CD8-positive, alpha-beta memory T cell (primary cell): ENCODE data around the gene RPS10. TPM values are rescaled to one million over a fixed set of nuclear protein-coding genes. Genes with fewer than 3 reads are reported as not detected.
"Not testable (repeated sequence)": the region's sequence is repeated elsewhere in the genome, so short reads cannot be mapped to it uniquely, and the experiment has no call there.

Source experiments
- CTCF ChIA-PET: fragments of 350-600 bp; sonication (Branson Sonifier 250); formaldehyde crosslinking; loops from one replicate; lab custom pipeline; 2021; ENCODE audit warnings: antibody characterized with exemption; lab: Charles Lee
- POLR2A ChIA-PET: fragments of 350-600 bp; sonication (Branson Sonifier 250); formaldehyde crosslinking; loops from one replicate; lab custom pipeline; 2021; ENCODE audit warnings: antibody characterized with exemption; lab: Charles Lee
- DNase-seq, 5 donors: peaks; one replicate each; pipeline versions ENCODE4 v3.0.0 to v3.0.0-alpha.2; 2020 to 2022; ENCODE audit warnings: mixed read lengths in 1 of 5
- H3K27ac ChIP-seq: one replicate; pipeline ENCODE4 v1.7.0; 2013; ENCODE audit warnings: low read depth, mild to moderate bottlenecking, low read length, moderate library complexity
- H3K27me3 ChIP-seq: 2 replicates; pipeline ENCODE4 v1.7.0; 2013; ENCODE audit warnings: low read length, mild to moderate bottlenecking; ENCODE audit not compliant: insufficient read depth, poor library complexity, severe bottlenecking
- H3K36me3 ChIP-seq: 2 replicates; pipeline ENCODE4 v1.7.0; 2013; ENCODE audit warnings: mild to moderate bottlenecking, low read length, moderate library complexity; ENCODE audit not compliant: insufficient read depth
- H3K4me1 ChIP-seq: 2 replicates; pipeline ENCODE4 v1.7.0; 2013; ENCODE audit warnings: mild to moderate bottlenecking, low read length, moderate library complexity; ENCODE audit not compliant: insufficient read depth
- H3K4me3 ChIP-seq: 2 replicates; pipeline ENCODE4 v1.7.0; 2013; ENCODE audit warnings: mild to moderate bottlenecking, low read length
- H3K9me3 ChIP-seq: 2 replicates; pipeline ENCODE4 v1.7.0; 2013; ENCODE audit warnings: mild to moderate bottlenecking, low read length
- H3K27ac Mint-ChIP-seq, 8 donors: one replicate each; pipeline ENCODE4 v1.8.0; 2020 to 2021; ENCODE audit warnings: mixed read lengths in 8 of 8, mild to moderate bottlenecking in 6 of 8, inconsistent platforms in 3 of 8, moderate library complexity in 3 of 8
- H3K27me3 Mint-ChIP-seq, 2 donors: one replicate each; pipeline ENCODE4 v1.8.0; 2020 to 2021; ENCODE audit warnings: mixed read lengths in 2 of 2, mild to moderate bottlenecking in 1 of 2, moderate library complexity in 1 of 2
- H3K36me3 Mint-ChIP-seq, 3 donors: one replicate each; pipeline ENCODE4 v1.8.0; 2020 to 2021; ENCODE audit warnings: mixed read lengths in 3 of 3, inconsistent platforms in 1 of 3, mild to moderate bottlenecking in 1 of 3
- H3K4me1 Mint-ChIP-seq, 3 donors: one replicate each; pipeline ENCODE4 v1.8.0; 2020 to 2021; ENCODE audit warnings: mixed read lengths in 3 of 3, inconsistent platforms in 1 of 3, mild to moderate bottlenecking in 1 of 3
- H3K4me3 Mint-ChIP-seq, 7 donors: one replicate each; pipeline ENCODE4 v1.8.0; 2020 to 2021; ENCODE audit warnings: mixed read lengths in 7 of 7, mild to moderate bottlenecking in 6 of 7, moderate library complexity in 4 of 7, inconsistent platforms in 2 of 7
- H3K9me3 Mint-ChIP-seq, 5 donors: one replicate each; pipeline ENCODE4 v1.8.0; 2020 to 2022; ENCODE audit warnings: mixed read lengths in 5 of 5, mild to moderate bottlenecking in 3 of 5, moderate library complexity in 2 of 5, inconsistent platforms in 1 of 5
- polyA plus RNA-seq: library from polyadenylated mRNA; unstranded; fragments of 300-500 nt; fragmentation: Illumina TruSeq; gene quantifications from one replicate; pipeline ENCODE4 v1.2.3, GENCODE V29; 2021
- total RNA-seq, 2 experiments: library from RNA; stranded (reverse); gene quantifications; one replicate each; pipeline ENCODE4 v1.2.3, GENCODE V29; 2021

Gene RPS10
- total and polyA plus RNA-seq, 3 experiments from 2014 or later = 1,462 to 2,032 (median 1,999) TPM

DNA sequence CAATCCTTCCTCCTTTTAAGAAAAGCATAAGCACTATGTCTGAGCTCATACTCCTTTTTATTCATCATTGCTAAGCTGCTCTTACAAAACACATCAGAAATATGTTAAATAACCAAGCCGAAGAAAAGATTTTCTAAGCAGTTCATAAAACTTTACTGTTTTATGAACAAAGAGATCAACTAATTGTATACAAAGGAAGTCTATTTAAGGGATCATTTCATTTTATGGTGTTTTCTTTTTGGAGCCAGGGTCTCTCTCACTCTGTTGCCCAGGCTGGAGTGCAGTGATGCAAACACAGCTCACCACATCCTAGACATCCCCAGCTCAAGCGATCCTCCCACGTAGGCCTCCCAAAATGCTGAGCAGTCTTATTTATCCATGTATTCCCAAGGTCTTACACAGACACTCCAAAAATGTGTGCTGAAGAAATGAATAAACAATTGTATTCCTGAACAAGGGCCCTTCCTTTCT, 42.7 kb downstream of the RPS10 start:
- no peak for DNase-seq
- ChIA-PET POLR2A (no interaction called here), CTCF (no interaction called here)
- Mint-ChIP-seq H3K4me1 (peaks cover 23 to 51% (median 48%) of the 10 kb centered on the region in 3 donors), H3K4me3 (no peak overlapping the region), H3K36me3 (peaks cover 0 to 8% (median 5%) of the 10 kb centered on the region in 3 donors), H3K9me3 (no peaks in the 10 kb centered on the region), H3K27me3 (no peaks in the 10 kb centered on the region), H3K27ac (peak overlapping the region in 1 of 8 donors; percentile 48)
- Histone ChIP-seq H3K36me3 (no peaks in the 10 kb centered on the region), H3K4me1 (peaks cover 4% of the 10 kb centered on the region), H3K4me3 (no peak overlapping the region), H3K27me3 (no peaks in the 10 kb centered on the region), H3K9me3 (no peaks in the 10 kb centered on the region), H3K27ac (no peak overlapping the region)

DNA sequence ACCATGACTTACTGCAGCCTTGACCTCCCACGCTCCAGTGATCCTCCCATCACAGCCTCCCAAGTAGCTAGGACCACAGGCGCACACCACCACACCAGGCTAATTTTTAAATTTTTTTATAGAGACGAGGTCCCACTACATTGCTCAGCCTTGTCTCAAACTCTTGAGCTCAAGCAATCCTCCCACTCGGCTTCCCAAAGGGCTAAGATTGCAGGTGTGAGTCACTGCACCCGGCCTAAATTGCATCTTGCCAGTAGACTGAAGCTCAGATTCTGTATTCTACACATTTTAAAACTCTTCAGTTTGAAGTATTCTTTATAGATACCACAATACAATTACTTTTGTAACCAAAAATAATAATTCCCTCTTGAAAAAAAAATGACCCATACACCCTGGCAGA, 44.8 kb downstream of the RPS10 start:
- POLR2A ChIA-PET = interaction anchor here (0.6 to 0.7 kb wide), 2 partner anchors 11 to 87 kb away, joined by 4 to 7 read pairs; partner anchors contain the start of gene NUDT3
- H3K9me3 Mint-ChIP-seq = no peaks in the 10 kb centered on the region
- H3K27me3 Mint-ChIP-seq = no peaks in the 10 kb centered on the region
- no peak overlapping the region for H3K4me3 Mint-ChIP-seq
- no peaks in the 10 kb centered on the region for H3K9me3 ChIP-seq
- H3K4me3 ChIP-seq = no peak overlapping the region
- H3K4me1 ChIP-seq = peaks cover 4% of the 10 kb centered on the region
- H3K36me3 ChIP-seq = no peaks in the 10 kb centered on the region
- peaks cover 0 to 8% (median 5%) of the 10 kb centered on the region in 3 donors for H3K36me3 Mint-ChIP-seq
- CTCF ChIA-PET = interaction anchor here (0.8 to 1.5 kb wide), 3 partner anchors 9 to 132 kb away, joined by 3 read pairs; partner anchors contain the start of gene NUDT3
- peaks cover 17 to 35% (median 31%) of the 10 kb centered on the region in 3 donors for H3K4me1 Mint-ChIP-seq
- no peak overlapping the region for H3K27ac Mint-ChIP-seq
- no peak for DNase-seq
- no peak overlapping the region for H3K27ac ChIP-seq
- no peaks in the 10 kb centered on the region for H3K27me3 ChIP-seq

DNA sequence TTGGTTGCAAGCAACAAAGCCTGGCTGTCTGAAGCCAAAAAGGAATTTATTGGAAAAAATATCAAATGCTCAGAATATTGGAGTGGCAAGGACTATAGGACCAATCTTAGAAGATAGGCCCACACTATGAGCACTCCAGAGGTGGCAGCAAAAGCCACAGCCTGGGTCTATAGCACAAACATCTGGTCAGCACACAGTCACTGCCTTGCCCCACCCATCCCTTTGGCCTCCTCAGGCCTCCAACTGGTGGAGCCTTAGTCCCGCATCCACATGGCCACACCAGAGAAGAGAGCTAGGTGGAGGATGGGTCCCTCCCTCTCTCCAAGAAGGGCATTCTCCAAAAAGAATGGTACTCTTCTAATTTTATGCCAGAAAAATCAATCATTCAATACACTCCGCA, 47.4 kb downstream of the RPS10 start:
- peaks cover 10 to 17% (median 16%) of the 10 kb centered on the region in 3 donors for H3K4me1 Mint-ChIP-seq
- no peaks in the 10 kb centered on the region for H3K9me3 ChIP-seq
- H3K4me3 Mint-ChIP-seq = no peak overlapping the region
- H3K9me3 Mint-ChIP-seq = no peaks in the 10 kb centered on the region
- H3K4me1 ChIP-seq = no peaks in the 10 kb centered on the region
- peak overlapping the region in 1 of 8 donors; percentile 61 for H3K27ac Mint-ChIP-seq
- H3K27ac ChIP-seq = no peak overlapping the region
- peaks cover 0 to 6% (median 3%) of the 10 kb centered on the region in 3 donors for H3K36me3 Mint-ChIP-seq
- H3K36me3 ChIP-seq = no peaks in the 10 kb centered on the region
- H3K27me3 ChIP-seq = no peaks in the 10 kb centered on the region
- no peak overlapping the region for H3K4me3 ChIP-seq
- no peaks in the 10 kb centered on the region for H3K27me3 Mint-ChIP-seq
- POLR2A ChIA-PET = no interaction called here
- CTCF ChIA-PET = no interaction called here
- DNase-seq = no peak

DNA sequence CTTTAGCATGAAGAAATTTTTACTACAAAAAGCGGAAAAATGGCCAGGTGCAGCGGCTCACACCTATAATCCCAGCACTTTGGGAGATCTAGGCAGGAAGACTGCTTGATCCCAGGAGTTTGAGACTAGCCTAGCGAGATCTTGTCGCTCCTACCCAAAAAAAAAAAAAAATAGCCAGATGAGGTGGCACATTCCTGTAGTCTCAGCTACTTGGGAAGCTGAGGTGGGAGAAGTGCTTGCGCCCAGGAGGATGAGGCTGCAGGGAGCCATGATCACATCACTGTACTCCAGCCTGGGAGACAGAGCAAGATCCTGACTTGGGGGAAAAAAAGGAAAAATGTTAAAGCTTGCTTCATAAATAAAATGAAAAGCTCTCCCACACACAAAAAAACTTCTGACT, 47.9 kb downstream of the RPS10 start:
- DNase-seq = no peak
- POLR2A ChIA-PET = no interaction called here
- Histone ChIP-seq H3K36me3 (no peaks in the 10 kb centered on the region), H3K9me3 (no peaks in the 10 kb centered on the region), H3K27me3 (no peaks in the 10 kb centered on the region), H3K27ac (no peak overlapping the region), H3K4me3 (no peak overlapping the region), H3K4me1 (no peaks in the 10 kb centered on the region)
- Mint-ChIP-seq H3K36me3 (peaks cover 0 to 5% (median 3%) of the 10 kb centered on the region in 3 donors), H3K27ac (peak overlapping the region in 1 of 8 donors; percentile 61), H3K4me1 (peaks cover 8 to 12% (median 12%) of the 10 kb centered on the region in 3 donors), H3K9me3 (no peaks in the 10 kb centered on the region), H3K27me3 (no peaks in the 10 kb centered on the region), H3K4me3 (no peak overlapping the region)
- CTCF ChIA-PET = no interaction called here

DNA sequence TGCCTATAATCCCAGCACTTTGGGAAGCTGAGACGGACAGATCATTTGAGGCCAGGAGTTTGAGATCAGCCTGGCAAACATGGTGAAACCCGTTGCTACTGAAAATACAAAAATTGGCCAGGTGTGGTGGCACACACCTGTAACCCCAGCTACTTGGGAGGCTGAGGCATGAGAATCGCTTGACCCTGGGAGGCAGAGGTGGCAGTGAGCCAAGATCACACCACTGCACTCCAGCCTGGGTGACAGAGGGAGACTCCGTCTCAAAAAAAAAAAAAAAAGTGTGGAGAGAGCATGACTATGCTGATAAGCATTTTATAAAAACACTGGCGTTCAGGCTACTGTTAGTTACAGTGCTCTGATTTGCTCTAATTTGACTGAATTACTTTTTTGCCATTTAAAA, 48.3 kb downstream of the RPS10 start:
- H3K9me3 ChIP-seq, H3K4me3 Mint-ChIP-seq, POLR2A ChIA-PET, H3K4me3 ChIP-seq, H3K27ac Mint-ChIP-seq, CTCF ChIA-PET, H3K36me3 ChIP-seq, H3K27ac ChIP-seq, H3K27me3 ChIP-seq, H3K36me3 Mint-ChIP-seq, H3K27me3 Mint-ChIP-seq, H3K4me1 ChIP-seq, DNase-seq, H3K9me3 Mint-ChIP-seq: not testable (repeated sequence)
- H3K4me1 Mint-ChIP-seq = peaks cover 8 to 12% (median 12%) of the 10 kb centered on the region in 3 donors

DNA sequence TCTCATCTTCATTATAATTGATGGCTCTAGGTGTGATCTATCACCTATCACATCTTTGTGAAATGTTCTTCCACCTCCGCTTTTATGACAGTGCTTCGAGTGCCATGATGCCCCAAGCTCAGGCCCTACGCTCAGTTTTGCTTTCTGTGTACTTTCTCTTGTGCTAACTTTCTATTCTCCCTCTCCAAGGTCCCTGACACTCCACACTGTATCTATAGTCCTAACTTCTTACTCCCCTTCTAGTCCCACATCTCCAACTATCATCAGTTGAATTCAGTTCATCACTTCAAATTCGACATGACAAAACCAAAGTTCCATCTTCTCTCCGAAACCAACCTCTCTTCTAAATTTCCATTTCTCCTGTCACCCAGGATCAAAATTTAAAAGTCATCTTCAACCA, 50.0 kb downstream of the RPS10 start:
- POLR2A ChIA-PET = no interaction called here

DNA sequence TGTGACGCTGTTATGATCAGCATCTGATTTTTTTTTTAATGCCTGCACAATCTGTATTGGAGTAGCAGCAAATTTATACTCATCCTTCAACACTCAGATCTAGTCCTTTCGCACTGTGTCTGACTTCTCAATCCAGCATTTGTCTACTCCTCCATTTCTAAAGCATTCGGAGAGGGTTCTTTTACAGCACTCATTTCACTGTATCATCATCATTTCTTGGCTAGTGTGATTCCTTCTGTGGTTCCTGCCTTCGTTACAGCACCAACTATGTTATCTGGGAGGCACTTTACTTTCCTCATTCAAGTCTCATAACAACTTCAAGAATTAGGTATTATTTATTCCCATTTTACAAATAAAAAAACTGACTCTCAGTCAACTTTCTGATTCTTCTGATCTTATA, 51.4 kb downstream of the RPS10 start:
- no peaks in the 10 kb centered on the region for H3K36me3 ChIP-seq
- H3K9me3 Mint-ChIP-seq = no peaks in the 10 kb centered on the region
- H3K4me1 ChIP-seq = peaks cover 2% of the 10 kb centered on the region
- peaks cover 0 to 10% (median 3%) of the 10 kb centered on the region in 3 donors for H3K36me3 Mint-ChIP-seq
- no peak for DNase-seq
- peaks cover 13 to 20% (median 18%) of the 10 kb centered on the region in 3 donors for H3K4me1 Mint-ChIP-seq
- CTCF ChIA-PET = no interaction called here
- H3K27ac ChIP-seq = peak overlapping the region; percentile 39
- H3K4me3 Mint-ChIP-seq = no peak overlapping the region
- POLR2A ChIA-PET = no interaction called here
- H3K27me3 ChIP-seq = no peaks in the 10 kb centered on the region
- H3K27ac Mint-ChIP-seq = no peak overlapping the region
- no peaks in the 10 kb centered on the region for H3K27me3 Mint-ChIP-seq
- H3K9me3 ChIP-seq = no peaks in the 10 kb centered on the region
- no peak overlapping the region for H3K4me3 ChIP-seq

More for the DNA sequence above, 50.0 kb downstream of the RPS10 start:
- no peak overlapping the region for H3K27ac Mint-ChIP-seq
- Histone ChIP-seq H3K27ac (no peak overlapping the region), H3K9me3 (no peaks in the 10 kb centered on the region), H3K27me3 (no peaks in the 10 kb centered on the region), H3K4me3 (no peak overlapping the region), H3K4me1 (no peaks in the 10 kb centered on the region), H3K36me3 (no peaks in the 10 kb centered on the region)
- H3K4me1 Mint-ChIP-seq = peaks cover 11 to 17% (median 15%) of the 10 kb centered on the region in 3 donors
- no peaks in the 10 kb centered on the region for H3K9me3 Mint-ChIP-seq
- H3K36me3 Mint-ChIP-seq = peaks cover 0 to 6% (median 3%) of the 10 kb centered on the region in 3 donors
- no peak for DNase-seq
- no peak overlapping the region for H3K4me3 Mint-ChIP-seq
- no peaks in the 10 kb centered on the region for H3K27me3 Mint-ChIP-seq
- CTCF ChIA-PET = no interaction called here

DNA sequence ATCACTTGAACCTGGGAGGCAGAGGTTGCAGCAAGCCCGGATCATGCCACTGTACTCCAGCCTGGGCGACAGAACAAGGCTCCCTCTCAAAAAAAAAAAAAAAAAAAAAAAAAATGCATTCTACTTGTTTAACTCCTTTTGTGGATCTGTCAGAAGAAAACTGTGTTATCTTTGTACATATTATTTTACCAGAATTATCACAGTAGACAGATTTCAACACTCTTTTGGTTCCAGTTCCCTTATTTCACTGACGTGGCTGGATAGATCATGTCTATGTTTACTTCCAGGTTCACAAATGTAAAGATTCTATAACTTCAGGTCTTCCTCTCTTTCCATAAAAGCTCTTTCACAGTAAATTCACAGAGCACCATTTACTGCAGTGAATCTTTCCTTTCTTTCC, 51.8 kb downstream of the RPS10 start:
- POLR2A ChIA-PET = no interaction called here
- CTCF ChIA-PET = no interaction called here
- H3K36me3 Mint-ChIP-seq = peaks cover 0 to 10% (median 3%) of the 10 kb centered on the region in 3 donors
- no peak overlapping the region for H3K4me3 Mint-ChIP-seq
- H3K4me1 Mint-ChIP-seq = peaks cover 17 to 24% (median 23%) of the 10 kb centered on the region in 3 donors
- H3K9me3 ChIP-seq = no peaks in the 10 kb centered on the region
- no peaks in the 10 kb centered on the region for H3K36me3 ChIP-seq
- H3K4me1 ChIP-seq = peaks cover 6% of the 10 kb centered on the region
- DNase-seq = no peak
- H3K27ac ChIP-seq = peak overlapping the region; percentile 39
- no peaks in the 10 kb centered on the region for H3K27me3 Mint-ChIP-seq
- no peak overlapping the region for H3K27ac Mint-ChIP-seq
- no peak overlapping the region for H3K4me3 ChIP-seq
- H3K27me3 ChIP-seq = no peaks in the 10 kb centered on the region
- H3K9me3 Mint-ChIP-seq = no peaks in the 10 kb centered on the region
